Measurements from ENCODE around the gene PPARD.

GRCh38 chr6:35358086-35358485 is 15.7 kb downstream of the PPARD start:
- TF ChIP-seq RXRA (CRISPR knock-in tag; IDR thresholded peaks at IDR 0.05) (no peak), AKNA (CRISPR knock-in tag; IDR thresholded peaks at IDR 0.05; ENCODE audit: borderline replicate concordance) (no peak), NFIC (IDR thresholded peaks at IDR 0.05; ENCODE audit: low read length) (no peak), CTCF (CRISPR knock-in tag; IDR thresholded peaks at IDR 0.05) (no peak), NPAS2 (CRISPR knock-in tag; IDR thresholded peaks at IDR 0.05; ENCODE audit: borderline replicate concordance) (no peak), TCF12 (IDR thresholded peaks at IDR 0.05) (no peak), TCF12 (CRISPR knock-in tag; IDR thresholded peaks at IDR 0.05) (no peak)

All from HepG2 (cell line).